RPMI7951 (cell line): ENCODE data around the gene DIAPH3. TPM values are rescaled to one million over a fixed set of nuclear protein-coding genes. Genes with fewer than 3 reads are reported as not detected.

Experiments used
- DNase-seq: peaks from one replicate; pipeline ENCODE4 v3.0.0-alpha.2; 2012; ENCODE audit warnings: low read depth
- total RNA-seq: library from RNA; depleted of rRNA; stranded (reverse); fragments of >200 nt; shearing (Covaris generic); gene quantifications from 2 replicates; pipeline ENCODE4 v1.2.3, GENCODE V29; 2014; rRNA removed

Gene DIAPH3
- total RNA-seq, 1 experiment from 2014 or later, result 25.1 TPM

DNA sequence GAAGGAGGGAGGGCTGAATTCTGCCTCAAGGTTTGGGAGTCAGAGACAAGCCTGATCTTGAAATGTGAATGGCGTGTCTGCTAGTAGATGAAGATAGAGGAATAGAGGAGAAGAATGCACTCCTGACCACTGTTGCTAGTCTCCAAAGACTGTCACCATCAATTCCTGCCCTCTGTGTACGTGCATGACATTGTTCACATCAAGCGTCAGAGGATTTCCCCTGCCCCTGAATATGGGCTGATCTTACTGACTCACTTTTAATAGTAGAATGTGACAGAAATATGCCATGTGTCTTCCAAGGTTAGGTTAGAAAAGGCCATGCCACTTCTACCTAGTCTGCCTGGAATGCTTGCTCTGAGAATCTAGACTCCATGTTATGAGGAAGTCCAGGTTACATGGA, 538.6 kb downstream of the DIAPH3 start:
- DNase-seq, result no peak

GRCh38 chr13:59623206-59623915, 540.4 kb downstream of the DIAPH3 start:
- DNase-seq, result no peak

DNA sequence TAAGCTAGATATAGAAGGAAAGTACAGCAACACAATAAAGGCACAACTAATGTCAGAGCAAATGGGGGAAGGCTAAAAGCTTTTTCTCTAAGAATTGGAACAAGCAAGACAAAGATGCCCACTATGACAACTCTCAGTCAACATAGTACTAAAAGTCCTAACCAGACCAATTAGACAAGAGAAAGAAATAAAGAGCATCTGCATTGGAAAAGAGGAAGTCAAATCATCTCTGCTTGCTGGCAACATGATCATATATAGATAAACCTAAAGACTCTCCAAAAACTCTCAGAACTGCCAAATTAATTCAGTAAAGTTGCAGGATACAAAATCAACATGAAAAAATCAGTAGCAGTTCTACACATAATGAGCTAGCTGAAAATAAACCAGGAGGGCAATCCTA, 542.0 kb downstream of the DIAPH3 start:
- no peak for DNase-seq

Other genes with a start within 250 kb of the DIAPH3 start
- 7.1 and 9.9 TPM in 2 replicates for gene TDRD3, start 233.3 kb upstream of the DIAPH3 start, total RNA-seq